Measurements from ENCODE around the gene RAB5IF. TPM values are rescaled to one million over a fixed set of nuclear protein-coding genes. Genes with fewer than 3 reads are reported as not detected.

RAB5IF gene
- total and polyA plus RNA-seq, 2 of the 8 experiments (the other 6 are each of a cell fraction or from before 2014, with no cell fraction given) = 95.5 to 148 TPM

DNA sequence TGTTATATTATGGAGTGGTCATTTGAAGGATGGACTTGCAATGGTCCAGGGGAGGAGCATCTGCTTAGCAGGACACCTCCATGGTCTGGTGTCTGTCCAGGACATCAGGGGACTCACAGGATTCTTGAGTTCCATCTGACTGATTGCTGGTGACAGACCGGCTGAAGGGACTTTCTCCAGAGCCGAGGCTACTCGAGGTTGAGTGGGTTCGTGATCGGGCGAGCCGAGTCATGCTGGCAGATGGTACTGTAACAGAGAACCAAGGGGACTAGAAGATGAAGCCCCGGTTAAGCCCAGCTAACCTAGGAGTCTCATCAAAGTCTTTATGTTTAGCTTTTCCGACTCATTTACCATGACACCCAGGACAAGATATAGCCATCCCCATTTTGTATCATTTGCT lies 47.9 kb downstream of the RAB5IF start:
- Histone ChIP-seq H3K4ac (replicated peaks; ENCODE audit: insufficient read length, low read depth, low read length) (no peak overlapping the region), H4K91ac (replicated peaks; ENCODE audit: insufficient read length, low read length) (no peak overlapping the region), H3K23me2 (ENCODE audit: low read depth, low read length) (no peaks in the 10 kb centered on the region)

More for the DNA sequence above, 47.9 kb downstream of the RAB5IF start:
- no peaks in the 10 kb centered on the region for H3K4me1 ChIP-seq (replicated peaks in 1 of 4; ENCODE audit: control insufficient read depth in 3 of 4, insufficient read depth in 4 of 4, low read length in 3 of 4)
- H2BK5ac ChIP-seq (ENCODE audit: low read depth, low read length) = no peak overlapping the region
- no peaks in the 10 kb centered on the region for H3K79me2 ChIP-seq (ENCODE audit: control insufficient read depth in 1 of 2, insufficient read depth in 2 of 2, low read length in 2 of 2)
- H2BK12ac ChIP-seq (ENCODE audit: low read depth, low read length) = no peak overlapping the region
- H4K5ac ChIP-seq (ENCODE audit: insufficient read length, low read depth, low read length) = no peak overlapping the region
- no peak for TF ChIP-seq KDM4A (IDR thresholded peaks at IDR 0.05; ENCODE audit: low read depth, low read length, severe bottlenecking)
- TF ChIP-seq RBBP5 (IDR thresholded peaks at IDR 0.05; ENCODE audit: borderline replicate concordance, low read depth, low read length) = no peak
- TF ChIP-seq PHF8 (conservative IDR thresholded peaks at IDR 0.05; ENCODE audit: low read depth, low read length) = no peak
- no peak for TF ChIP-seq EP300 (IDR thresholded peaks at IDR 0.05; ENCODE audit: borderline replicate concordance in 1 of 2, low read depth in 2 of 2, low read length in 2 of 2)
- TF ChIP-seq TAF1 (IDR thresholded peaks at IDR 0.05; ENCODE audit: low read depth, low read length) = no peak
- TF ChIP-seq CBX5 (IDR thresholded peaks at IDR 0.05; ENCODE audit: low read depth, low read length) = no peak
- TF ChIP-seq CEBPB (IDR thresholded peaks at IDR 0.05; ENCODE audit: low read depth, low read length) = no peak
- no peak for TF ChIP-seq SP2 (IDR thresholded peaks at IDR 0.05; ENCODE audit: low read length)
- TF ChIP-seq TCF12 (IDR thresholded peaks at IDR 0.05; ENCODE audit: low read depth, low read length) = no peak
- TF ChIP-seq SIX5 (IDR thresholded peaks at IDR 0.05; ENCODE audit: low read depth, low read length) = no peak
- no peak for TF ChIP-seq HDAC6 (IDR thresholded peaks at IDR 0.05; ENCODE audit: low read depth, low read length)
- TF ChIP-seq RFX5 (IDR thresholded peaks at IDR 0.05; ENCODE audit: borderline replicate concordance, low read depth, low read length) = no peak
- H2AFZ ChIP-seq (ENCODE audit: low read length) = no peak overlapping the region
- no peak overlapping the region for H2BK20ac ChIP-seq (ENCODE audit: low read length)
- H3K79me1 ChIP-seq (ENCODE audit: low read depth, low read length) = no peaks in the 10 kb centered on the region
- H4K20me1 ChIP-seq (replicated peaks in 1 of 2; ENCODE audit: control insufficient read depth in 1 of 2, insufficient read depth in 2 of 2, low read length in 2 of 2) = no peaks in the 10 kb centered on the region
- no peak overlapping the region for H3K4me2 ChIP-seq (ENCODE audit: insufficient read depth in 1 of 2, low read depth in 2 of 2, low read length in 2 of 2)
- no peak for DNase-seq (ENCODE audit: low read depth in 1 of 2, low spot score in 2 of 2)
- no peak overlapping the region for H3K4me3 ChIP-seq (ENCODE audit: extremely low read depth in 1 of 4, insufficient read depth in 2 of 4, low read depth in 3 of 4, low read length in 4 of 4)
- POLR2A ChIA-PET (ENCODE audit: partially characterized antibody) = interaction anchor here (1.1 kb wide), 1 partner anchor 48 kb away, joined by 3 read pairs; the partner anchor contains the start of gene RAB5IF
- no peak overlapping the region for H3K23ac ChIP-seq (ENCODE audit: insufficient read length)
- H3K27me3 ChIP-seq (replicated peaks in 1 of 4; ENCODE audit: control insufficient read depth in 3 of 4, extremely low read depth in 1 of 4, insufficient read depth in 3 of 4, low read length in 3 of 4) = no peaks in the 10 kb centered on the region
- CTCF ChIA-PET (ENCODE audit: partially characterized antibody) = interaction anchor here (0.8 to 1.5 kb wide), 3 partner anchors 47 to 101 kb away, joined by 3 to 4 read pairs (median 4); partner anchors contain the start of gene RAB5IF
- no peak overlapping the region for H2AK5ac ChIP-seq (ENCODE audit: low read depth, low read length)
- peaks cover 0 to 2% (median 0%) of the 10 kb centered on the region in 4 experiments; a peak in 2 of 8 replicates for H3K36me3 ChIP-seq (ENCODE audit: control insufficient read depth in 2 of 4, insufficient read depth in 4 of 4, low read length in 3 of 4)
- no peak overlapping the region for H3K56ac ChIP-seq (replicated peaks; ENCODE audit: insufficient read length, low read depth, low read length)
- H3K18ac ChIP-seq (ENCODE audit: extremely low read depth, low read length) = no peak overlapping the region
- no peak overlapping the region for H3K9ac ChIP-seq (replicated peaks in 1 of 4; ENCODE audit: extremely low read depth in 1 of 4, low read depth in 3 of 4, low read length in 3 of 4)
- no peak overlapping the region for H4K8ac ChIP-seq (ENCODE audit: extremely low read depth, insufficient read depth, low read length)
- H2BK15ac ChIP-seq (ENCODE audit: low read length) = no peak overlapping the region
- H3K9me3 ChIP-seq (ENCODE audit: insufficient read depth in 2 of 2, low read depth in 1 of 2, low read length in 1 of 2) = no peaks in the 10 kb centered on the region
- H2BK120ac ChIP-seq (replicated peaks; ENCODE audit: low read depth, low read length) = no peak overlapping the region
- WGBS, 2 experiments (ENCODE audit: extremely low coverage in 1 of 2, insufficient coverage in 1 of 2, insufficient read length in 1 of 2, insufficient replicate concordance in 2 of 2, low coverage in 1 of 2, low lambda C conversion rate in 2 of 2, missing lambda C conversion rate in 1 of 2) = 93% methylated on average over 9 of the region's 9 CpGs; no CpG with 5 or more reads in 1 of the 2 experiments
- H3K27ac ChIP-seq (ENCODE audit: low read depth, low read length) = no peak overlapping the region
- no peak for FAIRE-seq
- H3K14ac ChIP-seq (ENCODE audit: insufficient read length) = no peak overlapping the region
